Body of pancreas (tissue), 4 donors: ENCODE results near the gene PRSS33. TPM values are rescaled to one million over a fixed set of nuclear protein-coding genes. Genes with fewer than 3 reads are reported as not detected.

Experiments used
- ATAC-seq: fragments of 150-250 bp; one replicate; pipeline ENCODE4 v1.9.1; 2016
- DNase-seq, 4 donors: peaks; one replicate each; pipeline ENCODE4 v3.0.0-alpha.2; 2019
- H3K27ac ChIP-seq, 4 donors: fragments of 200-600 bp; sonication (generic); 1 replicate in 3 of 4; 2 replicates in 1 of 4; pipeline versions ENCODE4 v1.5.1 to v1.6.1; 2016 to 2019; ENCODE audit warnings: mild to moderate bottlenecking in 1 of 4, mixed read lengths in 1 of 4, moderate library complexity in 1 of 4
- H3K27me3 ChIP-seq, 2 donors: fragments of 200-600 bp; sonication (generic); one replicate each; pipeline ENCODE4 v1.6.0; 2016; ENCODE audit warnings: mild to moderate bottlenecking in 1 of 2
- H3K36me3 ChIP-seq, 2 donors: fragments of 200-600 bp; sonication (generic); replicated peaks in 1 of 2; 2 replicates each; pipeline ENCODE4 v1.5.1; 2016; ENCODE audit warnings: low read depth in 2 of 2; ENCODE audit not compliant: insufficient read depth in 1 of 2
- H3K4me1 ChIP-seq: fragments of 200-600 bp; sonication (generic); one replicate; pipeline ENCODE4 v1.6.0; 2016
- H3K4me3 ChIP-seq, 2 donors: fragments of 200-600 bp; sonication (generic); 1 replicate in 1 of 2; 2 replicates in 1 of 2; pipeline ENCODE4 v1.5.1; 2016 to 2019
- H3K9me3 ChIP-seq, 3 donors: fragments of 200-600 bp; sonication (generic); 1 replicate in 2 of 3; 2 replicates in 1 of 3; pipeline ENCODE4 v1.5.1; 2016
- POLR2A ChIP-seq, 3 donors: fragments of 450-650 bp; IDR thresholded peaks; one replicate each; pipeline ENCODE4 v1.6.1; 2016; ENCODE audit warnings: antibody characterized with exemption in 3 of 3, mild to moderate bottlenecking in 2 of 3
- WGBS, 2 donors: methylation state at CpG; one replicate each; pipeline ENCODE4 v1.1.5; 2017; 5-methylcytosine and 5-hydroxymethylcytosine counted together
- intact Hi-C: fragments of 100-400 bp; cut with DNase I; formaldehyde crosslinking; loops from one replicate; pipeline ENCODE4 v1.15.1; 2023
- total RNA-seq, 2 donors: library from RNA; depleted of rRNA; stranded (reverse); fragments of >200 nt; gene quantifications; one replicate each; pipeline ENCODE4 v1.1.0, GENCODE V29; 2016
- TF ChIP-seq, protein P1 (sequence below), 7 experiments: fragments of 450-650 bp in 4 of 7; fragments of 200-600 bp in 3 of 7; sonication (generic) in 3 of 7; IDR thresholded peaks; one replicate each; pipeline ENCODE4 v1.5.1; 2016 to 2019; ENCODE audit warnings: antibody characterized with exemption in 7 of 7

Gene PRSS33
- total RNA-seq, 2 donors from 2014 or later: not detected

DNA sequence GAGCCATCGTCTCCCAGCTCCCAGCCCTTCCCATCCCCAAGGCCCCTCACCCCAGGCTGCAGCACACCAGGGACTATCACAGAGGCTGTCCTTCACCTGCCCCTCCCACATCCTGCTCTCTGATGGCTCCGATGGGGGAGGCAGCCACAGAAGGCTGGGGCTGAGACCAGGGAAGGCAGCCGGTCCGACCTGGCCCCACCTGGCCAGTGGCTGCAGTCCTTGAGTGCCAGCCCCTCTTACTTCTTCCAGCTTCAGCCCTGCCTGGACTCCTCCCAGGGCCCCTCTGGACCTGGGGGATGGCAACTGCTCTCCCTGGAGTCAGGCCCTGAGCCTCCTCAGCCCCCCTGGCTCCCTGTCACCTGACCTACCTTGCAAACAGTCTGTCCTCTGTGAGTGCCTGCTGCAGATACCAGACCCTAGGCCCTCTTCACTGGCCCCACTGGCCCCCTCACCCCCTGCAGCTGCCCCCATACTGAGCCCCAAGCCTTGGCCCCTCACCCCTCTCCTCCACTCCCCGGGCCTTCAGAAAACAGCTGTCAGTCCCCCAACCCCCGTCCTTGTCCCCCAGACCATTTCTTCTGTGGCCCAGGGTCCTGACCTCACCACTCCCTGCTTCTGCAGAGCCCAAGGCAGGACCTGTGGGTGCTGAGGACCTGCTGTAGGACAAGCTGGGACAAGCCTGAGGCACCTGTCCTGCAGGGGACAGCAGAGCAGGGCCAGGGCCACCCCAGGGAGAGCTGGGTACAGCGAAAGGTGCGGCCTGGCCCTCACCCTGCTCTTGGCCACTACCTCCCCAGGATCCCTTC is 47.5 kb downstream of the PRSS33 start:
- no peak for DNase-seq
- intact Hi-C loops: no loop called here
- no peaks in the 10 kb centered on the region for H3K36me3 ChIP-seq
- H3K9me3 ChIP-seq: no peaks in the 10 kb centered on the region
- H3K27me3 ChIP-seq: no peaks in the 10 kb centered on the region
- H3K27ac ChIP-seq: no peak overlapping the region
- TF ChIP-seq POLR2A (IDR thresholded peaks at IDR 0.05): no peak
- TF ChIP-seq, protein P1, sequence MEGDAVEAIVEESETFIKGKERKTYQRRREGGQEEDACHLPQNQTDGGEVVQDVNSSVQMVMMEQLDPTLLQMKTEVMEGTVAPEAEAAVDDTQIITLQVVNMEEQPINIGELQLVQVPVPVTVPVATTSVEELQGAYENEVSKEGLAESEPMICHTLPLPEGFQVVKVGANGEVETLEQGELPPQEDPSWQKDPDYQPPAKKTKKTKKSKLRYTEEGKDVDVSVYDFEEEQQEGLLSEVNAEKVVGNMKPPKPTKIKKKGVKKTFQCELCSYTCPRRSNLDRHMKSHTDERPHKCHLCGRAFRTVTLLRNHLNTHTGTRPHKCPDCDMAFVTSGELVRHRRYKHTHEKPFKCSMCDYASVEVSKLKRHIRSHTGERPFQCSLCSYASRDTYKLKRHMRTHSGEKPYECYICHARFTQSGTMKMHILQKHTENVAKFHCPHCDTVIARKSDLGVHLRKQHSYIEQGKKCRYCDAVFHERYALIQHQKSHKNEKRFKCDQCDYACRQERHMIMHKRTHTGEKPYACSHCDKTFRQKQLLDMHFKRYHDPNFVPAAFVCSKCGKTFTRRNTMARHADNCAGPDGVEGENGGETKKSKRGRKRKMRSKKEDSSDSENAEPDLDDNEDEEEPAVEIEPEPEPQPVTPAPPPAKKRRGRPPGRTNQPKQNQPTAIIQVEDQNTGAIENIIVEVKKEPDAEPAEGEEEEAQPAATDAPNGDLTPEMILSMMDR (IDR thresholded peaks at IDR 0.05): no peak
- H3K4me1 ChIP-seq: no peaks in the 10 kb centered on the region
- H3K4me3 ChIP-seq: no peak overlapping the region
- 66 to 68% methylated on average over 3 to 5 of the region's 8 CpGs for WGBS, 2 donors
- ATAC-seq: no peak

- TF ChIP-seq, protein P1 (IDR thresholded peaks at IDR 0.05): no peak
- TF ChIP-seq POLR2A (IDR thresholded peaks at IDR 0.05): no peak
- WGBS, 2 donors: 82% methylated on average over 5 of the region's 5 CpGs; no CpG with 5 or more reads in 1 of the 2 donors
- H3K36me3 ChIP-seq: no peaks in the 10 kb centered on the region
- H3K27me3 ChIP-seq: no peaks in the 10 kb centered on the region
- intact Hi-C loops: no loop called here
- no peaks in the 10 kb centered on the region for H3K9me3 ChIP-seq
- DNase-seq: no peak
- no peak overlapping the region for H3K4me3 ChIP-seq
- H3K27ac ChIP-seq: no peak overlapping the region
- no peaks in the 10 kb centered on the region for H3K4me1 ChIP-seq
- no peak for ATAC-seq
These were observed 48.7 kb downstream of the PRSS33 start for GRCh38 chr16:2738615-2739014.

GRCh38 chr16:2737895-2738418 is 49.4 kb downstream of the PRSS33 start:
- intact Hi-C loops: no loop called here
- Histone ChIP-seq H3K4me3 (no peak overlapping the region), H3K27ac (no peak overlapping the region), H3K4me1 (no peaks in the 10 kb centered on the region), H3K27me3 (no peaks in the 10 kb centered on the region), H3K9me3 (no peaks in the 10 kb centered on the region), H3K36me3 (no peaks in the 10 kb centered on the region)
- DNase-seq (no peak), ATAC-seq (no peak)
- 52 to 60% methylated on average over 5 to 7 of the region's 7 CpGs for WGBS, 2 donors
- TF ChIP-seq POLR2A (IDR thresholded peaks at IDR 0.05): no peak
- TF ChIP-seq, protein P1 (IDR thresholded peaks at IDR 0.05): no peak

DNA sequence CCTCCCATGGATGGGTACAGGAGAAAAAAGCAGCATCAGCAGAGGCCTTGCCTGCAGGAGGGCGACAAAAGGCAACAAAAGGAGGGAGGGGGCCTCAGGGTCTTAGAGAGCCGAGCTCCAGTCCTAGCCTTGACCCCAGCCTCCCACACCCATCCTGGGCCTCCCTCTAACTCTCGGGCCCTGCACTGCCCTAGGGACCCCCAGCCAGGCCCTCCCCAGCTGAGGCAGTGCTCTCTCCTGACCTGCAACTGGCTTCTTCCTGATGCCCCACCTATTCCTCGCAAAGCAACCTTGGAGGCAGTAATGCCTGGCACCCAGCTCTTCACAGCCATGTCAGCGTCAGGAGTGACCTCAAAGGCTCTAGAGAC is 50.1 kb downstream of the PRSS33 start:
- no peaks in the 10 kb centered on the region for H3K36me3 ChIP-seq
- no peaks in the 10 kb centered on the region for H3K4me1 ChIP-seq
- TF ChIP-seq, protein P1 (IDR thresholded peaks at IDR 0.05): no peak
- no peak for TF ChIP-seq POLR2A (IDR thresholded peaks at IDR 0.05)
- ATAC-seq (no peak), DNase-seq (no peak)
- WGBS, 2 donors: 84 to 100% methylated on average over 3 to 5 of the region's 5 CpGs
- H3K27ac ChIP-seq: no peak overlapping the region
- H3K9me3 ChIP-seq: no peaks in the 10 kb centered on the region
- intact Hi-C loops: no loop called here
- no peaks in the 10 kb centered on the region for H3K27me3 ChIP-seq
- no peak overlapping the region for H3K4me3 ChIP-seq
